ENCODE results near the gene PLCG2. TPM values are rescaled to one million over a fixed set of nuclear protein-coding genes. Genes with fewer than 3 reads are reported as not detected.

PLCG2 gene
- total RNA-seq, 1 donor from 2014 or later, result 9.1 TPM

- H3K9me3 Mint-ChIP-seq (ENCODE audit: low read depth), result no peaks in the 10 kb centered on the region
- no peaks in the 10 kb centered on the region for H3K36me3 Mint-ChIP-seq (ENCODE audit: insufficient read depth)
- no peak for DNase-seq (ENCODE audit: low spot score, unreplicated experiment)
- H3K27ac Mint-ChIP-seq, result no peak overlapping the region
- peaks cover 11% of the 10 kb centered on the region for H3K4me1 Mint-ChIP-seq (ENCODE audit: low read depth)
- no peak overlapping the region for H3K4me3 Mint-ChIP-seq (ENCODE audit: low read depth)
- no peak for TF ChIP-seq CTCF (IDR thresholded peaks at IDR 0.05; ENCODE audit: unreplicated experiment)
- H3K27me3 Mint-ChIP-seq, result no peaks in the 10 kb centered on the region
Observed at GRCh38 chr16:81891736-81892364, 112.8 kb downstream of the PLCG2 start.

- no peaks in the 10 kb centered on the region for H3K36me3 Mint-ChIP-seq (ENCODE audit: insufficient read depth)
- no peaks in the 10 kb centered on the region for H3K9me3 Mint-ChIP-seq (ENCODE audit: low read depth)
- no peak for DNase-seq (ENCODE audit: low spot score, unreplicated experiment)
- H3K4me1 Mint-ChIP-seq (ENCODE audit: low read depth), result no peaks in the 10 kb centered on the region
- H3K27me3 Mint-ChIP-seq, result no peaks in the 10 kb centered on the region
- no peak for TF ChIP-seq CTCF (IDR thresholded peaks at IDR 0.05; ENCODE audit: unreplicated experiment)
- no peak overlapping the region for H3K27ac Mint-ChIP-seq
- H3K4me3 Mint-ChIP-seq (ENCODE audit: low read depth), result no peak overlapping the region
Observed at GRCh38 chr16:81894592-81894991, 115.5 kb downstream of the PLCG2 start.

GRCh38 chr16:81896902-81897301, 117.8 kb downstream of the PLCG2 start:
- no peak overlapping the region for H3K27ac Mint-ChIP-seq

GRCh38 chr16:81899601-81900000, 120.5 kb downstream of the PLCG2 start:
- H3K27me3 Mint-ChIP-seq, result no peaks in the 10 kb centered on the region
- peaks cover 4% of the 10 kb centered on the region for H3K9me3 Mint-ChIP-seq (ENCODE audit: low read depth)
- no peak for TF ChIP-seq CTCF (IDR thresholded peaks at IDR 0.05; ENCODE audit: unreplicated experiment)
- no peaks in the 10 kb centered on the region for H3K4me1 Mint-ChIP-seq (ENCODE audit: low read depth)
- no peak overlapping the region for H3K27ac Mint-ChIP-seq
- peaks cover 3% of the 10 kb centered on the region for H3K36me3 Mint-ChIP-seq (ENCODE audit: insufficient read depth)
- no peak overlapping the region for H3K4me3 Mint-ChIP-seq (ENCODE audit: low read depth)
- DNase-seq (ENCODE audit: low spot score, unreplicated experiment), result no peak

More at GRCh38 chr16:81896902-81897301, 117.8 kb downstream of the PLCG2 start:
- DNase-seq (ENCODE audit: low spot score, unreplicated experiment), result no peak
- no peak overlapping the region for H3K4me3 Mint-ChIP-seq (ENCODE audit: low read depth)
- TF ChIP-seq CTCF (IDR thresholded peaks at IDR 0.05; ENCODE audit: unreplicated experiment), result no peak
- H3K4me1 Mint-ChIP-seq (ENCODE audit: low read depth), result no peaks in the 10 kb centered on the region
- no peaks in the 10 kb centered on the region for H3K9me3 Mint-ChIP-seq (ENCODE audit: low read depth)
- H3K36me3 Mint-ChIP-seq (ENCODE audit: insufficient read depth), result no peaks in the 10 kb centered on the region
- no peaks in the 10 kb centered on the region for H3K27me3 Mint-ChIP-seq

- Mint-ChIP-seq H3K27ac (no peak overlapping the region), H3K27me3 (no peaks in the 10 kb centered on the region), H3K9me3 (ENCODE audit: low read depth) (peaks cover 4% of the 10 kb centered on the region), H3K36me3 (ENCODE audit: insufficient read depth) (peaks cover 3% of the 10 kb centered on the region), H3K4me3 (ENCODE audit: low read depth) (no peak overlapping the region), H3K4me1 (ENCODE audit: low read depth) (no peaks in the 10 kb centered on the region)
- no peak for DNase-seq (ENCODE audit: low spot score, unreplicated experiment)
- TF ChIP-seq CTCF (IDR thresholded peaks at IDR 0.05; ENCODE audit: unreplicated experiment), result no peak
Observed at GRCh38 chr16:81900014-81900413, 120.9 kb downstream of the PLCG2 start.

Measured in progenitor cell of endocrine pancreas (in vitro differentiated cells).